ENCODE results near the gene GASK1A.

GRCh38 chr3:43014956-43015355 lies 35.8 kb downstream of the GASK1A start:
- TF ChIP-seq CTCF (conservative IDR thresholded peaks at IDR 0.05; ENCODE audit: low read length), result no peak
- no peak for TF ChIP-seq EZH2phosphoT487 (IDR thresholded peaks at IDR 0.05; ENCODE audit: borderline replicate concordance, low read depth, low read length)

Measured in OCI-LY7 (cell line).